ENCODE data around the gene AMOTL2. TPM values are rescaled to one million over a fixed set of nuclear protein-coding genes. Genes with fewer than 3 reads are reported as not detected.

The AMOTL2 gene
- polyA plus RNA-seq, 1 of the 3 experiments (the other 2 are of a cell fraction): 185 TPM

DNA sequence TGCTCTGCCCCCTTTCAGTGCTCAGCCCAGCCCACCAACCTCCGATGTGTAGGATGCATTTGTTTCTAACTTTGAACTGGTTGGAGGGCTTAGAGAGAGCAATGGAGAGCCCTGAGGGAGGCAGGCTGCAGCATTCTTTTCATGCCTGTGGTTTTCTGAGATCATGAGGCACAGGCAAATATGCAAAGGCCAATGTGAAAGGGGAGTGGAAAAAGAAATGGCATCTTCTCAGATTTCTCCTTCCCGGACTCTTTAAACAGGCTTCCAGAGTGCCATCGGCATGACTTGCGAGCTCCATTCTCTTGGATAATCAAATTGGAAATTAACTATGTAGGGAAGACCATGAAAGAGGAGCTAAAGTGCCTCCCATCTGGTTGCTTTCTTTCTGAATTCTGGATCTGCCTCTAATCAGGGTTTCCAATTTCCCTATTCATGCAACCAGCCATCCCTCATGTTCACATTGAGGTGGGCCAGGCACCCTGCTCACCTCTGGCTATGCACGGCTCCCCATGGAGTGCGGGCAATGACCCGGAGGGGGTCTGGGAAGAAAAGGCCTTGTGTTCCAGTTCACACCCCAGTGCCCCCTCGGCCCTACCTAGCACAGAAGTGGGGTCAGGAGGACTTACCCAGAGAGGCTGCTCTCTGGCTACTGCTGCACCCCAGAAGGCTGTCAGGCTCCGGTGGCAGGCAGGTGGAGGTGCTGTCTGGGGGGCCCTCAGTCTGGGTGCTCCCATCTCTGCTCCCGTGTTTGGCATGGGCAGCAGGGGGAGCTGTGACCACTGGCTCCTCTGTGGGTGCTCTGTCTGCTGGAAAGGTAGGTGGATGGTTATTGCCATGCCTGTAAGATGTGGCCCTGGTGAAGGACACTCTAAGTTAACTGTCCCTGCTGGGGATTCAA is 16.1 kb downstream of the AMOTL2 start (continued):
- TF ChIP-seq FOSL2 (IDR thresholded peaks at IDR 0.05; ENCODE audit: borderline replicate concordance, low read depth) (peak; percentile 25; the same call in 1 of the 2 replicates), JUND (IDR thresholded peaks at IDR 0.05) (peak; percentile 62; the same call in 1 of the 2 replicates), GATA2 (CRISPR knock-in tag; IDR thresholded peaks at IDR 0.05) (no peak), EP300 (IDR thresholded peaks at IDR 0.05; ENCODE audit: borderline replicate concordance in 1 of 2, low read depth in 1 of 2, low read length in 1 of 2) (peak in 1 of 2 experiments; percentile 93; a peak in 2 of 4 replicates)
- TF ChIP-seq, protein P1, sequence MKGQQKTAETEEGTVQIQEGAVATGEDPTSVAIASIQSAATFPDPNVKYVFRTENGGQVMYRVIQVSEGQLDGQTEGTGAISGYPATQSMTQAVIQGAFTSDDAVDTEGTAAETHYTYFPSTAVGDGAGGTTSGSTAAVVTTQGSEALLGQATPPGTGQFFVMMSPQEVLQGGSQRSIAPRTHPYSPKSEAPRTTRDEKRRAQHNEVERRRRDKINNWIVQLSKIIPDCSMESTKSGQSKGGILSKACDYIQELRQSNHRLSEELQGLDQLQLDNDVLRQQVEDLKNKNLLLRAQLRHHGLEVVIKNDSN (IDR thresholded peaks at IDR 0.05; ENCODE audit: borderline replicate concordance, low read depth): peak; percentile 70; the same call in 1 of the 2 replicates

DNA sequence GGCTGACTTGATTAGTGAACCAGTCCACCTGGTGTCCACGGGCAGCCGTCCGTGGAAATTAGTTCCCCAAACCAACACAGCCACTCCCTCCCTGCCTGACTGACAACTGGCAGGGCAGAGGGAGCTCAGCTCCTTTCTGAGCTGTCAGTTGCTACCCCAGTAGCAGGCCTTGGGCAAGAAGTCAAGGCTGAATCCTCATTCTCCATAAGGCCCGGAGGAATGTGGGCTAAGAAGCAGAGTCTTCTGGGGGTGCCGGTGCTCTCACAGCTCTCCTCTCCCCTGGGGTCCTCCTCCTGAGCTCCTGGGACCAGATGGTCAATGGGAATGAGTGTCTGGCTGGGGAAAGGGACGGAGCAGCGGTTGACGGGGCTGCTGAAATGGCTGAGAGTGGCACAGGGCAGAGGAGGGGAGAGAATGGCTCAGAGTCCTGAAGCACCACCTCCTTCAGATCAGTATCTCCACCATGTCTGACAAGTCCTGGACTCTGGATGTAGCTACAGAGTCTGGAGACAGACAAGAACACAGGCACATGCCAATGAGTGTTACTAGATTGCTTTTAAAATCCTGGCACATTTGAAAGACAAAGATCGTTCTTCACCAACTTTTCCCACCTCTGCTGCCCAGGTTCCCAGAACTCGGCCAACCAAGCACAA is 16.9 kb downstream of the AMOTL2 start:
- 53% methylated on average over 10 of the region's 10 CpGs for WGBS (ENCODE audit: low lambda C conversion rate)
- Histone ChIP-seq H3K4me2 (peak overlapping the region; percentile 70), H3K36me3 (replicated peaks in 1 of 2; ENCODE audit: control insufficient read depth in 1 of 2, insufficient read depth in 2 of 2, low read length in 1 of 2) (peaks cover 74 to 76% of the 10 kb centered on the region in 2 experiments), H3K9ac (peak overlapping the region; percentile 66), H3K4me3 (ENCODE audit: low read depth in 2 of 2, low read length in 1 of 2) (no peak overlapping the region), H3K4me1 (ENCODE audit: control insufficient read depth in 1 of 2, insufficient read depth in 2 of 2, low read depth in 1 of 2, low read length in 1 of 2) (peaks cover 10 to 61% of the 10 kb centered on the region in 2 experiments; a peak in 3 of 4 replicates), H3K79me2 (ENCODE audit: insufficient read depth) (peaks cover 49% of the 10 kb centered on the region), H2AFZ (ENCODE audit: low read depth) (no peak overlapping the region), H3K27me3 (ENCODE audit: insufficient read depth) (no peaks in the 10 kb centered on the region), H3K9me2 (no peaks in the 10 kb centered on the region), H3K9me3 (no peaks in the 10 kb centered on the region), H3F3A (replicated peaks; ENCODE audit: insufficient read depth) (peaks cover 96% of the 10 kb centered on the region), H3K27ac (ENCODE audit: low read depth in 2 of 2, low read length in 1 of 2) (peak overlapping the region; percentile 89 to 99), H4K20me1 (ENCODE audit: insufficient read depth) (peaks cover 14% of the 10 kb centered on the region)
- CTCF ChIA-PET: interaction anchor here (1.3 to 1.6 kb wide), 2 partner anchors 12 to 20 kb away, joined by 4 to 5 read pairs; no protein-coding TSS in a partner anchor
- no peak for DNase-seq
- TF ChIP-seq, protein P2, sequence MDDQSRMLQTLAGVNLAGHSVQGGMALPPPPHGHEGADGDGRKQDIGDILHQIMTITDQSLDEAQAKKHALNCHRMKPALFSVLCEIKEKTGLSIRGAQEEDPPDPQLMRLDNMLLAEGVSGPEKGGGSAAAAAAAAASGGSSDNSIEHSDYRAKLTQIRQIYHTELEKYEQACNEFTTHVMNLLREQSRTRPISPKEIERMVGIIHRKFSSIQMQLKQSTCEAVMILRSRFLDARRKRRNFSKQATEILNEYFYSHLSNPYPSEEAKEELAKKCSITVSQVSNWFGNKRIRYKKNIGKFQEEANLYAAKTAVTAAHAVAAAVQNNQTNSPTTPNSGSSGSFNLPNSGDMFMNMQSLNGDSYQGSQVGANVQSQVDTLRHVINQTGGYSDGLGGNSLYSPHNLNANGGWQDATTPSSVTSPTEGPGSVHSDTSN (IDR thresholded peaks at IDR 0.05): 0 out of 2 replicates have a peak, but pooled peaks have one; percentile 4
- TF ChIP-seq MXI1 (IDR thresholded peaks at IDR 0.05; ENCODE audit: low read depth, low read length): no peak
- no peak for TF ChIP-seq TAF1 (IDR thresholded peaks at IDR 0.05; ENCODE audit: borderline replicate concordance, low read depth, low read length)
- TF ChIP-seq, protein P3, sequence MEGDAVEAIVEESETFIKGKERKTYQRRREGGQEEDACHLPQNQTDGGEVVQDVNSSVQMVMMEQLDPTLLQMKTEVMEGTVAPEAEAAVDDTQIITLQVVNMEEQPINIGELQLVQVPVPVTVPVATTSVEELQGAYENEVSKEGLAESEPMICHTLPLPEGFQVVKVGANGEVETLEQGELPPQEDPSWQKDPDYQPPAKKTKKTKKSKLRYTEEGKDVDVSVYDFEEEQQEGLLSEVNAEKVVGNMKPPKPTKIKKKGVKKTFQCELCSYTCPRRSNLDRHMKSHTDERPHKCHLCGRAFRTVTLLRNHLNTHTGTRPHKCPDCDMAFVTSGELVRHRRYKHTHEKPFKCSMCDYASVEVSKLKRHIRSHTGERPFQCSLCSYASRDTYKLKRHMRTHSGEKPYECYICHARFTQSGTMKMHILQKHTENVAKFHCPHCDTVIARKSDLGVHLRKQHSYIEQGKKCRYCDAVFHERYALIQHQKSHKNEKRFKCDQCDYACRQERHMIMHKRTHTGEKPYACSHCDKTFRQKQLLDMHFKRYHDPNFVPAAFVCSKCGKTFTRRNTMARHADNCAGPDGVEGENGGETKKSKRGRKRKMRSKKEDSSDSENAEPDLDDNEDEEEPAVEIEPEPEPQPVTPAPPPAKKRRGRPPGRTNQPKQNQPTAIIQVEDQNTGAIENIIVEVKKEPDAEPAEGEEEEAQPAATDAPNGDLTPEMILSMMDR (IDR thresholded peaks at IDR 0.05): no peak
- TF ChIP-seq EZH2phosphoT487 (IDR thresholded peaks at IDR 0.05; ENCODE audit: borderline replicate concordance, low read depth): no peak
- TF ChIP-seq ELF1 (IDR thresholded peaks at IDR 0.05): no peak
- TF ChIP-seq SMC3 (IDR thresholded peaks at IDR 0.05; ENCODE audit: low read depth, low read length): no peak
- POLR2A ChIA-PET: no interaction called here

Measured in SK-N-SH (cell line).